Endothelial cell of umbilical vein (primary cell): ENCODE measurements around the gene MYOCD. TPM values are rescaled to one million over a fixed set of nuclear protein-coding genes. Genes with fewer than 3 reads are reported as not detected.

Experiments
- BruUV-seq: library from RNA; stranded (reverse); fragments of 400-500 nt; replicated peaks from 2 replicates; lab custom pipeline; 2021; lab: Mats Ljungman, UMichigan
- CTCF ChIA-PET: fragments of 300-600, 350-600 bp; sonication (Branson Sonifier 250); formaldehyde crosslinking; loops from one replicate; lab custom pipeline; 2021; ENCODE audit warnings: antibody characterized with exemption, inconsistent platforms; lab: Charles Lee
- POLR2A ChIA-PET: fragments of 300-600, 350-600 bp; sonication (Branson Sonifier 250); formaldehyde crosslinking; loops from one replicate; lab custom pipeline; 2021; ENCODE audit warnings: antibody characterized with exemption, inconsistent platforms; lab: Charles Lee
- DNase-seq: peaks from one replicate; pipeline ENCODE4 v3.0.0-alpha.2; 2011; ENCODE audit warnings: low read depth, low spot score
- FAIRE-seq: peaks from 2 replicates; lab custom pipeline; 2011; peaks lifted over from hg19 to GRCh38; lab: Jason Lieb, UNC
- H2AFZ ChIP-seq: 2 replicates; pipeline ENCODE4 v1.6.0; 2012; ENCODE audit warnings: low read depth, low read length, control low read depth, inconsistent platforms
- H3K27ac ChIP-seq: 2 replicates; pipeline ENCODE4 v1.5.1; 2011; ENCODE audit warnings: low read depth, mild to moderate bottlenecking, control low read depth, low read length, moderate library complexity; ENCODE audit not compliant: insufficient read depth
- H3K27me3 ChIP-seq, 2 experiments: 2 replicates each; pipeline versions ENCODE4 v1.6.0 to v1.6.1; 2011; ENCODE audit warnings: low read length in 2 of 2, mixed read lengths in 1 of 2; ENCODE audit not compliant: control insufficient read depth in 2 of 2, insufficient read depth in 2 of 2
- H3K36me3 ChIP-seq, 2 experiments: 2 replicates in 1 of 2; 3 replicates in 1 of 2; pipeline ENCODE4 v1.5.1; 2011; ENCODE audit warnings: low read length in 2 of 2, mild to moderate bottlenecking in 1 of 2, moderate library complexity in 1 of 2; ENCODE audit not compliant: control insufficient read depth in 2 of 2, insufficient read depth in 2 of 2; ENCODE audit errors: extremely low read depth in 1 of 2
- H3K4me1 ChIP-seq: 3 replicates; pipeline ENCODE4 v1.5.1; 2011; ENCODE audit warnings: mild to moderate bottlenecking, low read length; ENCODE audit not compliant: control insufficient read depth, insufficient read depth; ENCODE audit errors: extremely low read depth
- H3K4me2 ChIP-seq: 2 replicates; pipeline ENCODE4 v1.6.1; 2011; ENCODE audit warnings: low read length, control low read depth, mixed read lengths; ENCODE audit not compliant: insufficient read depth
- H3K4me3 ChIP-seq, 3 experiments: fragments of 200-600 bp in 1 of 3; sonication (generic), shearing (Covaris generic) in 1 of 3; replicated peaks in 1 of 3; 2 replicates each; pipeline ENCODE4 v1.5.1; 2011 to 2016; ENCODE audit warnings: control low read depth in 3 of 3, low read length in 3 of 3, mild to moderate bottlenecking in 2 of 3, inconsistent platforms in 1 of 3, low read depth in 1 of 3, moderate library complexity in 1 of 3; ENCODE audit not compliant: insufficient read depth in 1 of 3
- H3K79me2 ChIP-seq: 2 replicates; pipeline ENCODE4 v1.6.0; 2012; ENCODE audit warnings: low read length, inconsistent platforms; ENCODE audit not compliant: control insufficient read depth, insufficient read depth
- H3K9ac ChIP-seq: replicated peaks from 2 replicates; pipeline ENCODE3; 2011; ENCODE audit warnings: low read length, control low read depth; ENCODE audit not compliant: insufficient read depth; ENCODE audit errors: extremely low read depth
- H3K9me1 ChIP-seq: replicated peaks from 3 replicates; pipeline ENCODE4 v1.6.0; 2011; ENCODE audit warnings: mild to moderate bottlenecking, low read length; ENCODE audit not compliant: control insufficient read depth, insufficient read depth; ENCODE audit errors: extremely low read depth
- H3K9me3 ChIP-seq: replicated peaks from 2 replicates; pipeline ENCODE4 v1.5.1; 2012; ENCODE audit warnings: low read length, inconsistent platforms; ENCODE audit not compliant: control insufficient read depth, insufficient read depth
- H4K20me1 ChIP-seq: replicated peaks from 2 replicates; pipeline ENCODE3; 2011; ENCODE audit warnings: mild to moderate bottlenecking, low read length; ENCODE audit not compliant: control insufficient read depth, insufficient read depth; ENCODE audit errors: extremely low read depth
- EZH2 ChIP-seq: IDR thresholded peaks from 2 replicates; pipeline ENCODE4 v1.6.1; 2012; ENCODE audit warnings: borderline replicate concordance, low read depth, mild to moderate bottlenecking, moderate library complexity, low read length, inconsistent platforms; ENCODE audit not compliant: severe bottlenecking
- FOS ChIP-seq: IDR thresholded peaks from 2 replicates; pipeline ENCODE4 v1.6.1; 2011; ENCODE audit warnings: mild to moderate bottlenecking, low read length, moderate library complexity, borderline replicate concordance; ENCODE audit not compliant: insufficient read depth
- JUN ChIP-seq: IDR thresholded peaks from 2 replicates; pipeline ENCODE4 v1.6.1; 2011; ENCODE audit warnings: borderline replicate concordance, low read depth; ENCODE audit not compliant: insufficient read length, insufficient read depth
- MYC ChIP-seq: IDR thresholded peaks from one replicate; pipeline ENCODE4 v1.6.1; 2011; ENCODE audit warnings: mild to moderate bottlenecking, low read depth, low read length
- POLR2A ChIP-seq: IDR thresholded peaks from 2 replicates; pipeline ENCODE4 v1.6.1; 2012; ENCODE audit warnings: low read depth, mild to moderate bottlenecking, control low read depth, low read length
- POLR2AphosphoS5 ChIP-seq: IDR thresholded peaks from 2 replicates; pipeline ENCODE4 v1.6.1; 2012; ENCODE audit warnings: low read depth, mild to moderate bottlenecking, control low read depth, low read length, moderate library complexity; ENCODE audit not compliant: insufficient read depth
- dilution Hi-C: fragments of 300-500 bp; cut with MboI; formaldehyde crosslinking; loops from one replicate; pipeline ENCODE4 v1.15.0; 2019; ENCODE audit warnings: low sequenced_read_pairs; ENCODE audit not compliant: extremely low pct_ligation_motif_present
- intact Hi-C: fragments of 100-400 bp; cut with micrococcal nuclease; formaldehyde crosslinking; loops from one replicate; pipeline ENCODE4 v1.10.0; 2022
- polyA plus RNA-seq, 4 experiments: library from polyadenylated mRNA; depleted of rRNA in 3 of 4; stranded (reverse) in 3 of 4; unstranded in 1 of 4; fragments of >200 nt; gene quantifications; 2 replicates each; pipeline versions ENCODE4 v1.2.1 to v1.2.3, GENCODE V29; 2011 to 2012; ENCODE audit warnings: missing spikeins in 1 of 4
- total RNA-seq: library from RNA; stranded (reverse); gene quantifications from 2 replicates; pipeline ENCODE4 v1.2.3, GENCODE V29; 2021
- TF ChIP-seq, protein P1 (sequence below): IDR thresholded peaks from 2 replicates; pipeline ENCODE4 v1.6.1; 2011; ENCODE audit not compliant: insufficient read depth, insufficient read length
- TF ChIP-seq, protein P2 (sequence below), 2 donors: IDR thresholded peaks; 1 replicate in 1 of 2; 2 replicates in 1 of 2; pipeline ENCODE4 v1.5.1; 2011; ENCODE audit warnings: low read length in 2 of 2, mild to moderate bottlenecking in 2 of 2, moderate library complexity in 2 of 2, control low read depth in 1 of 2, inconsistent platforms in 1 of 2, low read depth in 1 of 2; ENCODE audit not compliant: insufficient read depth in 1 of 2; ENCODE audit errors: extremely low read depth in 1 of 2

The MYOCD gene
- total and polyA plus RNA-seq, 2 donors (not counting 3 experiments of a cell fraction or from before 2014, with no cell fraction given): not detected

DNA sequence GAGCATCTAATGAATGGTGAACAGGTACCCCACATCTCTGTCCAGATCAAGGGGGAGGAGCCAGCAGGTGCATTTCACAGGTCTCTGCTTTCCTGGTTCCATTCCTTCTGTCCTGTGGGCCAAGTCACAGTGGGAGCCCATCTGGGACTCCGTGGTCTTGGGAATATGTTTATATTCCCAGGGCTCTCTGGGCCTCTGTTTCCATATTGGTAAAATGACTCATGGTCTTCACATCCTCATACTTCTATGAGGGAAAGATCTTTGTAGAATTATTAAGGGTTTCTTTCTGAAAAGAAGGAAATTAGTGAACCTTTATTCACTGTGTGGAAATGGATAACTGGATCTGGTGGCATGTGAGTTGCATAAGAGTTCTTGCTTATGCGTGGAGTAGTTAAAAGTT is 6.2 kb downstream of the MYOCD start:
- Histone ChIP-seq H3K4me1 (no peaks in the 10 kb centered on the region), H3K4me2 (no peak overlapping the region), H3K9me3 (no peaks in the 10 kb centered on the region), H3K9me1 (no peaks in the 10 kb centered on the region), H3K36me3 (no peaks in the 10 kb centered on the region), H3K4me3 (no peak overlapping the region), H3K79me2 (no peaks in the 10 kb centered on the region), H4K20me1 (no peaks in the 10 kb centered on the region), H3K27ac (no peak overlapping the region), H2AFZ (no peak overlapping the region), H3K9ac (no peak overlapping the region), H3K27me3 (no peaks in the 10 kb centered on the region)
- ChIA-PET POLR2A (no interaction called here), CTCF (no interaction called here)
- BruUV-seq: no TSS peak
- dilution Hi-C loops (no loop called here), intact Hi-C loops (no loop called here)
- FAIRE-seq: no peak
- DNase-seq: no peak
- TF ChIP-seq EZH2 (no peak), POLR2AphosphoS5 (no peak), MYC (no peak), FOS (no peak), JUN (no peak), POLR2A (no peak)
- TF ChIP-seq, protein P1, sequence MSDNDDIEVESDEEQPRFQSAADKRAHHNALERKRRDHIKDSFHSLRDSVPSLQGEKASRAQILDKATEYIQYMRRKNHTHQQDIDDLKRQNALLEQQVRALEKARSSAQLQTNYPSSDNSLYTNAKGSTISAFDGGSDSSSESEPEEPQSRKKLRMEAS: no peak
- TF ChIP-seq, protein P2, sequence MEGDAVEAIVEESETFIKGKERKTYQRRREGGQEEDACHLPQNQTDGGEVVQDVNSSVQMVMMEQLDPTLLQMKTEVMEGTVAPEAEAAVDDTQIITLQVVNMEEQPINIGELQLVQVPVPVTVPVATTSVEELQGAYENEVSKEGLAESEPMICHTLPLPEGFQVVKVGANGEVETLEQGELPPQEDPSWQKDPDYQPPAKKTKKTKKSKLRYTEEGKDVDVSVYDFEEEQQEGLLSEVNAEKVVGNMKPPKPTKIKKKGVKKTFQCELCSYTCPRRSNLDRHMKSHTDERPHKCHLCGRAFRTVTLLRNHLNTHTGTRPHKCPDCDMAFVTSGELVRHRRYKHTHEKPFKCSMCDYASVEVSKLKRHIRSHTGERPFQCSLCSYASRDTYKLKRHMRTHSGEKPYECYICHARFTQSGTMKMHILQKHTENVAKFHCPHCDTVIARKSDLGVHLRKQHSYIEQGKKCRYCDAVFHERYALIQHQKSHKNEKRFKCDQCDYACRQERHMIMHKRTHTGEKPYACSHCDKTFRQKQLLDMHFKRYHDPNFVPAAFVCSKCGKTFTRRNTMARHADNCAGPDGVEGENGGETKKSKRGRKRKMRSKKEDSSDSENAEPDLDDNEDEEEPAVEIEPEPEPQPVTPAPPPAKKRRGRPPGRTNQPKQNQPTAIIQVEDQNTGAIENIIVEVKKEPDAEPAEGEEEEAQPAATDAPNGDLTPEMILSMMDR (IDR thresholded peaks at IDR 0.05; ENCODE audit: extremely low read depth in 1 of 2, insufficient read depth in 1 of 2, low read depth in 1 of 2, low read length in 2 of 2): no peak
